ENCODE results near the gene BCL2A1. TPM values are rescaled to one million over a fixed set of nuclear protein-coding genes. Genes with fewer than 3 reads are reported as not detected.

The BCL2A1 gene
- total and polyA plus RNA-seq, 8 donors: 0.20 to 5.2 (median 1.0) TPM; not detected in 1

GRCh38 chr15:79994615-79995014 lies 23.6 kb upstream of the BCL2A1 start:
- intact Hi-C loops (cut with DNase I): no loop called here
- Histone ChIP-seq H3K9me3 (no peaks in the 10 kb centered on the region), H3K36me3 (no peaks in the 10 kb centered on the region), H3K4me1 (no peaks in the 10 kb centered on the region), H3K4me3 (no peak overlapping the region), H3K27me3 (no peaks in the 10 kb centered on the region), H3K27ac (no peak overlapping the region)
- no peak for FAIRE-seq
- WGBS, 2 donors: 76 to 84% methylated on average over 3 of the region's 3 CpGs
- no peak for DNase-seq
- TF ChIP-seq CTCF (IDR thresholded peaks at IDR 0.05): no peak
- ATAC-seq: no peak

GRCh38 chr15:79991826-79992225 lies 20.8 kb upstream of the BCL2A1 start:
- H3K36me3 ChIP-seq: no peaks in the 10 kb centered on the region
- H3K9me3 ChIP-seq: no peaks in the 10 kb centered on the region
- FAIRE-seq (no peak), ATAC-seq (no peak), DNase-seq (no peak)
- 54 to 63% methylated on average over 4 of the region's 4 CpGs for WGBS, 2 donors
- no peaks in the 10 kb centered on the region for H3K27me3 ChIP-seq
- no peaks in the 10 kb centered on the region for H3K4me1 ChIP-seq
- TF ChIP-seq CTCF (IDR thresholded peaks at IDR 0.05): no peak
- no peak overlapping the region for H3K27ac ChIP-seq
- intact Hi-C loops (cut with DNase I): no loop called here
- no peak overlapping the region for H3K4me3 ChIP-seq

- TF ChIP-seq CTCF (IDR thresholded peaks at IDR 0.05): no peak
- DNase-seq (no peak), ATAC-seq (no peak), FAIRE-seq (no peak)
- Histone ChIP-seq H3K27me3 (no peaks in the 10 kb centered on the region), H3K4me1 (no peaks in the 10 kb centered on the region), H3K9me3 (no peaks in the 10 kb centered on the region), H3K36me3 (no peaks in the 10 kb centered on the region), H3K4me3 (no peak overlapping the region), H3K27ac (no peak overlapping the region)
- intact Hi-C loops (cut with DNase I): no loop called here
- 88 to 90% methylated on average over 8 of the region's 8 CpGs for WGBS, 2 donors
Measured at GRCh38 chr15:79990997-79991334, 20.0 kb upstream of the BCL2A1 start.

GRCh38 chr15:79990280-79990996 lies 19.4 kb upstream of the BCL2A1 start:
- H3K27ac ChIP-seq: no peak overlapping the region
- H3K4me3 ChIP-seq: no peak overlapping the region
- no peak for TF ChIP-seq CTCF (IDR thresholded peaks at IDR 0.05)
- no peaks in the 10 kb centered on the region for H3K9me3 ChIP-seq
- DNase-seq (no peak), ATAC-seq (no peak), FAIRE-seq (no peak)
- no peaks in the 10 kb centered on the region for H3K4me1 ChIP-seq
- no peaks in the 10 kb centered on the region for H3K36me3 ChIP-seq
- WGBS, 2 donors: 74 to 81% methylated on average over 8 of the region's 8 CpGs
- intact Hi-C loops (cut with DNase I): no loop called here
- no peaks in the 10 kb centered on the region for H3K27me3 ChIP-seq

GRCh38 chr15:79989682-79990081 lies 18.7 kb upstream of the BCL2A1 start:
- H3K4me3 ChIP-seq: no peak overlapping the region
- no peak overlapping the region for H3K27ac ChIP-seq
- ATAC-seq: peak in 2 of 4 donors; percentile 18 to 34
- DNase-seq: no peak
- no peak for FAIRE-seq
- 48% methylated on average over 5 of the region's 5 CpGs for WGBS, 2 donors
- H3K4me1 ChIP-seq: no peaks in the 10 kb centered on the region
- intact Hi-C loops (cut with DNase I): no loop called here
- H3K9me3 ChIP-seq: no peaks in the 10 kb centered on the region
- H3K27me3 ChIP-seq: no peaks in the 10 kb centered on the region
- no peaks in the 10 kb centered on the region for H3K36me3 ChIP-seq
- no peak for TF ChIP-seq CTCF (IDR thresholded peaks at IDR 0.05)
